IPS DF 6.9 (cell line): Measurements from ENCODE around the gene SRMS.

Experiments
- DNase-seq: peaks from one replicate; pipeline ENCODE4 v3.0.0-alpha.2; 2013; ENCODE audit warnings: low read depth, low spot score
- H3K27ac ChIP-seq: one replicate; pipeline ENCODE4 v1.5.1; 2013; ENCODE audit warnings: low read length, control low read depth
- H3K27me3 ChIP-seq: 2 replicates; pipeline ENCODE4 v1.6.1; 2013; ENCODE audit warnings: mild to moderate bottlenecking, low read length; ENCODE audit not compliant: control insufficient read depth, insufficient read depth
- H3K36me3 ChIP-seq: 2 replicates; pipeline ENCODE4 v1.6.1; 2013; ENCODE audit warnings: low read length; ENCODE audit not compliant: control insufficient read depth, insufficient read depth
- H3K4me1 ChIP-seq: 2 replicates; pipeline ENCODE4 v1.6.1; 2013; ENCODE audit warnings: low read length; ENCODE audit not compliant: control insufficient read depth, insufficient read depth
- H3K4me3 ChIP-seq: 2 replicates; pipeline ENCODE4 v1.5.1; 2013; ENCODE audit warnings: mild to moderate bottlenecking, low read length
- H3K9me3 ChIP-seq: 2 replicates; pipeline ENCODE4 v1.6.1; 2013; ENCODE audit warnings: low read length, inconsistent platforms; ENCODE audit not compliant: control insufficient read depth, insufficient read depth
- WGBS: extraction: QIAGEN DNeasy Blood & Tissue Kit; methylation state at CpG from one replicate; pipeline ENCODE4 v1.1.7; 2013; ENCODE audit warnings: mixed read lengths, missing lambda C conversion rate; ENCODE audit not compliant: insufficient read length, insufficient coverage; 5-methylcytosine and 5-hydroxymethylcytosine counted together

Gene SRMS

GRCh38 chr20:63498960-63499337 is 48.6 kb downstream of the SRMS start, which contains the start of gene EEF1A2:
EEF1A2 (minus strand) TSS chr20:63499083; CDS start chr20:63497763, 1,320 bp downstream.
- no peaks in the 10 kb centered on the region for H3K9me3 ChIP-seq
- no peaks in the 10 kb centered on the region for H3K36me3 ChIP-seq
- H3K27me3 ChIP-seq, result peaks cover 5% of the 10 kb centered on the region; the same call in 1 of the 2 replicates
- H3K4me1 ChIP-seq, result peaks cover 12% of the 10 kb centered on the region
- DNase-seq, result no peak
- no CpG with 5 or more reads among the region's 58 CpGs for WGBS
- no peak within 1 kb of the TSS for H3K27ac ChIP-seq
- H3K4me3 ChIP-seq, result peak within 1 kb of the TSS; percentile 53; the same call in 1 of the 2 replicates

GRCh38 chr20:63497946-63498935 is 49.3 kb downstream of the SRMS start:
- H3K4me1 ChIP-seq, result peaks cover 12% of the 10 kb centered on the region
- H3K36me3 ChIP-seq, result no peaks in the 10 kb centered on the region
- no peaks in the 10 kb centered on the region for H3K9me3 ChIP-seq
- DNase-seq, result no peak
- H3K27ac ChIP-seq, result no peak overlapping the region
- peaks cover 5% of the 10 kb centered on the region; the same call in 1 of the 2 replicates for H3K27me3 ChIP-seq
- WGBS, result no CpG with 5 or more reads among the region's 60 CpGs
- peak overlapping the region; percentile 53; the same call in 1 of the 2 replicates for H3K4me3 ChIP-seq

GRCh38 chr20:63497138-63497945 is 50.2 kb downstream of the SRMS start:
- Histone ChIP-seq H3K4me3 (no peak overlapping the region), H3K27ac (no peak overlapping the region), H3K27me3 (peaks cover 5% of the 10 kb centered on the region; the same call in 1 of the 2 replicates), H3K4me1 (peaks cover 7% of the 10 kb centered on the region; the same call in 1 of the 2 replicates), H3K36me3 (0 out of 2 replicates have a peak, but pooled peaks cover 3% of the 10 kb centered on the region), H3K9me3 (no peaks in the 10 kb centered on the region)
- no peak for DNase-seq
- no CpG with 5 or more reads among the region's 20 CpGs for WGBS

GRCh38 chr20:63496596-63497120 is 50.9 kb downstream of the SRMS start:
- Histone ChIP-seq H3K27ac (no peak overlapping the region), H3K4me3 (no peak overlapping the region), H3K27me3 (peaks cover 5% of the 10 kb centered on the region; the same call in 1 of the 2 replicates), H3K36me3 (0 out of 2 replicates have a peak, but pooled peaks cover 3% of the 10 kb centered on the region), H3K9me3 (no peaks in the 10 kb centered on the region), H3K4me1 (peaks cover 4% of the 10 kb centered on the region; the same call in 1 of the 2 replicates)
- no CpG with 5 or more reads among the region's 16 CpGs for WGBS
- DNase-seq, result no peak

- no CpG with 5 or more reads among the region's 48 CpGs for WGBS
- no peak for DNase-seq
Measured at GRCh38 chr20:63495741-63496595, 51.6 kb downstream of the SRMS start.

GRCh38 chr20:63495167-63495720 is 52.3 kb downstream of the SRMS start:
- peaks cover 4% of the 10 kb centered on the region; the same call in 1 of the 2 replicates for H3K4me1 ChIP-seq
- DNase-seq, result no peak
- H3K27me3 ChIP-seq, result peaks cover 5% of the 10 kb centered on the region; the same call in 1 of the 2 replicates
- H3K36me3 ChIP-seq, result 0 out of 2 replicates have a peak, but pooled peaks cover 3% of the 10 kb centered on the region
- no CpG with 5 or more reads among the region's 8 CpGs for WGBS
- no peak overlapping the region for H3K27ac ChIP-seq
- no peak overlapping the region for H3K4me3 ChIP-seq
- no peaks in the 10 kb centered on the region for H3K9me3 ChIP-seq

More at GRCh38 chr20:63495741-63496595, 51.6 kb downstream of the SRMS start:
- Histone ChIP-seq H3K4me1 (peaks cover 4% of the 10 kb centered on the region; the same call in 1 of the 2 replicates), H3K9me3 (no peaks in the 10 kb centered on the region), H3K27me3 (peaks cover 5% of the 10 kb centered on the region; the same call in 1 of the 2 replicates), H3K36me3 (0 out of 2 replicates have a peak, but pooled peaks cover 3% of the 10 kb centered on the region), H3K4me3 (no peak overlapping the region), H3K27ac (no peak overlapping the region)

- DNase-seq, result no peak
- 0 out of 2 replicates have a peak, but pooled peaks cover 3% of the 10 kb centered on the region for H3K36me3 ChIP-seq
- no peak overlapping the region for H3K27ac ChIP-seq
- peaks cover 4% of the 10 kb centered on the region; the same call in 1 of the 2 replicates for H3K4me1 ChIP-seq
- no peak overlapping the region for H3K4me3 ChIP-seq
- H3K9me3 ChIP-seq, result no peaks in the 10 kb centered on the region
- H3K27me3 ChIP-seq, result peaks cover 1% of the 10 kb centered on the region; the same call in 1 of the 2 replicates
- WGBS, result no CpG with 5 or more reads among the region's 51 CpGs
Measured at GRCh38 chr20:63494420-63495166, 53.0 kb downstream of the SRMS start.

GRCh38 chr20:63494084-63494419 is 53.5 kb downstream of the SRMS start:
- WGBS, result no CpG with 5 or more reads among the region's 7 CpGs
- H3K4me1 ChIP-seq, result 0 out of 2 replicates have a peak, but pooled peaks cover 4% of the 10 kb centered on the region
- no peak for DNase-seq
- no peak overlapping the region for H3K4me3 ChIP-seq
- H3K27ac ChIP-seq, result no peak overlapping the region
- H3K9me3 ChIP-seq, result no peaks in the 10 kb centered on the region
- no peaks in the 10 kb centered on the region; the same call in 1 of the 2 replicates for H3K27me3 ChIP-seq
- 0 out of 2 replicates have a peak, but pooled peaks cover 3% of the 10 kb centered on the region for H3K36me3 ChIP-seq
